NCI-H187 treated with DMSO at 0.1 percent for 48 hours (cell line): ENCODE data around the gene CCDC127.

ENCODE experiments used
- DNase-seq: peaks from one replicate; lab custom pipeline; 2025; lab: John Stamatoyannopoulos, UW

The CCDC127 gene

GRCh38 chr5:189486-189885, 28.5 kb downstream of the CCDC127 start:
- DNase-seq: no peak

GRCh38 chr5:188488-189481, 29.2 kb downstream of the CCDC127 start:
- no peak for DNase-seq

DNA sequence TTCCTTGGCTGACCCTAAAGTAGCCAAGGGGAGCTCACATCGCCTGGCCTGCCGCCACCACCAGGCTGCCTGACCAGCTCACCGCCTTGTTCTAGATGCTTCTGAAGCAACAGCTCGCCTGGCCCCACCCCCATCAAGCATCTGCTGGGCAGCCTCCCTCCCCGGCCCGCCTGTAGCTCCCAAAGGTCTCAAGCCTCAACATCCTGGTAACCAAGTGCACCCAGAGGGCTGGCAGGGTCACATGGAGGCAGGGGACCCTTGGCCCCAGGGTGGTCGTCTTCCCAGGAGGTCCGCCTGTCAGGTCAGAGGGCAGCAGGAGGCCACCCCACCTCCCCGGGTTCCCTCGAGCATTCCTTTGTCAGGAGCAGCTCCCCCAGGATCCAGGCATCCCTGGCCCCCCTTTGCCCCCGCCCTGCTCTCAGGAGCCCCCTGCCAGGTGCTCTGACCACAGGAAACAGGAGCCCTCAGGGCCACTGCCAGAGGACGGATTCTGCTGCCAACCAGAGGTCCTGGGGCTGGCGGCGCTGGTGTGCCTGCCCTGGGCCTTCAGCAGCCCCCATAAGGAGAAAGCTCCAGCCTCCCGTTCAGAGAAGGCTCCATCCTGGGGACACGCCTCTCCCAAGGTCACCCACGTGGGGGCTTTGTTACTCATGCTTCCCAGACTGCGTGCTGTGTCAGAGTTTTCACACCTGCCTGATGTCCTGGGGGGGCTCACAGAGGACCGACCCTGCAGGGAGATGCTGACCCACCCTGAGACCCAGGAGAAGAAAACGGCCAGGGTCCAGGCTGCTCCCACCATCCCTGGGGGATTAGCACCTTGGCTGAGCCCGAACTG, 30.1 kb downstream of the CCDC127 start:
- no peak for DNase-seq

DNA sequence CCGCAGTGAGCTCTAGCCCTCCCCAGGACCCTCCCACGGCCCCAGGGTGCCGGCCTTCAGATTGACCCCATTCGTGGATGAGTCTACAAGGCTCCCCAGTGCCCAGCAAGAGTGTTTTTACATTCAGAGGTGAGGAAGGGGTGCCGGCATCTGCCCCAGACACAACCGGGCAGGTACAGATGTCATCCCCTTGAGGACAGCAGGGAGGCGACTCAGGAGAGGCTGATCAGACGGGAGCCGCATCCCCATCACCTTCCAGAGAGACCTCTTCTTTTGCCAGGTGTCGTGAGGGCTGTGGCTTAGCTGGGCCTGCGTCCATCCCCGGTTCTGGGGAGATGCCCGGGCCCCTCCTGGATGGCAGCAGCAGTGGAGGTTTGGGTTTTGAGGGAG, 30.9 kb downstream of the CCDC127 start:
- no peak for DNase-seq

DNA sequence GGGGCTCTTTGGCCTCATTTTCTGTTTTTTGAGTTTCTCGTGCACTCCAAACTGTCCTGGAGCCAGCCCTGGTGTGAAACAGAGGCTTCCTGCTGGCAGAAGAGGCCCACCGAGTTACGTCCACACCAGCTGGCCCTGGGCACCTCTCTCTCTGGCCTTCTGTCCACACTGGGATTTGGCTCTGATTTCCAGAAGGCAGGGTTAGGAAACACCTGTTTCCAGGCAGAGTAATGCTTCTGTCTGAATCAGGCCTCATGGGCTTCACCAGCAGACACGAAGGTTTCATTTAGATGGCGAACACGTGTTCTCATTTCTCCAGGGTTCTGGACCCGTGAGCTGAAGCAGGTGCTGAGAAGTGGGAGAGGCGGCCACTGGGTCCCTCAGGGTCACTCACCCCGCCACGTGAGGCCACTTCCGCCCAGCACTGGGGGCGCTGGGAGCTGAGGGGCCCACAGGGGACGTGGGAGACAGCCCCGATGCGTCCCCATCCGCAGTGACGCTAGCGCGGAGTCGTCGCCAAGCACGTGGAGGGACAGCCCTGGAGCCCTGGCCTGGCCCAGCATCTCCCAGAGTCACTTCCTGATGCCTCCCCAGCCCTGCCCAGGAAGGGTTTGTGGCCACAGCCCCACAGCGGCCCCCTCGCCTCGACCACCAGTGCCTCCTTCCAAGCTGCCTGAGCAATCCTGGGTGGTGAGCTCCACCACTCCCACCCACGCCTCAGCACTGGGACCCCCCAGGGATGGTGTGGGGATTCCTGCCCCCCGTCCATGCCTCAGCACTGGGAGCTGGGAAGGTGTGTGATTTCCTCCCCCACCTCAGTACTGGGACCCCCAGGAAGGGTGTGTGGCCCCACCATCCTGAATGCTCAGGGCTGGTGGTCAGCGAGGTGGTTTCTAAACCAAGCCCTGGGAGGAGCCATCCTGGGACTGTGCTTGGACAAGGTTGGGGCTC, 31.6 kb downstream of the CCDC127 start:
- DNase-seq: no peak

DNA sequence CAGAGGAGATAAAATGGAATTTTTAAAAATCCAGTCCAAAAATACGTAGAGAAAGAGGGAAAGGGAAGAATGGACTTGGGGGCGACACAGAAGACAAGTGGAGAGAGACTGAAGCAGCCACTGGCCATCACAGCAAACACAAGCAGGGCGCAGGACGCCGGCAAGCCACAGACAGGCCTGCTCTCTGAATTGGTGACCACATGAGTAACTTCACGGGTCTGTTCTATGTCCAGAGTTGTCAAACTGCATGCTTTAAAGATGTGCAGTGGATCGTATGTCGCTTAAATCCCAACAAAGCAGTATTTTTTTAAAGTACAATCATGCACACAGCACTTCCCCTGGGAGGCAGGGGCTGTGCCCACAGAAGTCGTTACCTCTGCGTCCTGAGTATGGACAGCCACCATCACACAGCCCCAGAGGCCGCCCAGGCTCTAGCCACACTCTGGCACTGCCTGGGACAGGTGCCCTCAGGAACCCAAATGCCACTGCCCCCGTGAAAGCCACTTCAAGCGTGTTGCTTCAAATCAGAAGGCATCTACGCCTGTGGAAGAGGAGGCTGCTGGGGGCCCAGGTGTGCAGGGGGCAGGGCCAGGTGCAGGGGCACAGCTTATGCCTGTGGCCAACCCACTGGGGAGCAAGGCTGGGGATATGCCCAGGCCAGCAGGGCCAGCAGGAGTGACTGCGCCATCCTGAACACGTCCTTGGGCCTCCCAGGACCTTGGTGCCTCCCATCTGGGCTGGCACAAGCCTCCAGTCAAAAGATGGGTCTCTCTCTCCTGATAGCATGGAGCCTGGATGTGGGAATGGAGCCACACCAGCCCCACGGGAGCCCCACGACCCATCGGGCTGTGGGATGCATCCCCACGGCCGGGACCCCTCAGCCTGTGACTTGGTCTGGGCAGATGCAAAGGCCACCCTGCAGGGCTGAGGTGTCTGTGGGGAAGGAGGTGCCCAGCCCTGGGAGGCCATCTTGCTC, 32.6 kb downstream of the CCDC127 start:
- DNase-seq: no peak

- no peak for DNase-seq
Measured at GRCh38 chr5:184471-184870, 33.5 kb downstream of the CCDC127 start.

DNA sequence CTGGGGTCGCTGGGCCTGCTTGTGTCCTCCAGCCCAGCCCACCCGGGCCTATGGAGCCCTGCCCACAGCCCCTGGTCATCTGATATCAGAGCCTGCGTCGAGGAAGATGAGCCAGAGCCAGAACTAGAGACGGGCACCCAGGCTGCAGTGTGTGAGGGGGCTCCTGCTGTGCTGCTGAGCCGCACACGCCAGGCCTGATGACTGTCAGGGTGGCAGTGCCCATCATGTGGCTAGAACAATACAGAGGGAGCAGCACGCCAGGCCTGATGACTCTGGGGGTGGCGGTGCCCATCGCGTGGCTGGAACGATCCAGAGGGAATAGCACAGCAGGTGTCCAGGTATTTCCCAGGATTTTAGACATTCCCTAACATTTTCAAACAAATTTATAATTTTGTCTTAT, 35.8 kb downstream of the CCDC127 start:
- no peak for DNase-seq

GRCh38 chr5:181566-181965, 36.4 kb downstream of the CCDC127 start:
- no peak for DNase-seq

DNA sequence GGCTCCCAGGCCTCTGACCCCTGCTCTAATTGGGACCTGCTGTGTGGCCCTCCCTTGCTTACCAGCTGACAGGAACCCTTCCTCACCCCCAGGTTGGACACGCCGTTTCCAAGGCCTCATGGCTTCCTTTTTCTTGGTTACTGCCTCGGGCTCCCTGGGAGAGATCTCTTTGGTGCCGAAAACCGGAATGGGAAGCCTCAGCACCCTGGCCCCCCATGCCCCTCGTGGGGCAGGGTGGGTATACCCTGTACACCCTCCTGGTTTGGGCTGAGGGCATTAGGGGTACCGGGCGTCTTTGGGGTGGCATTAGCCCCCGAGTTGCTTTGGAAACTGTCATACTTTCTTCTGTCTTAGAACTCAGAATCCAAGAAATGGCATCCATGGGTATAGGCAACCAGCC, 36.8 kb downstream of the CCDC127 start:
- no peak for DNase-seq

DNA sequence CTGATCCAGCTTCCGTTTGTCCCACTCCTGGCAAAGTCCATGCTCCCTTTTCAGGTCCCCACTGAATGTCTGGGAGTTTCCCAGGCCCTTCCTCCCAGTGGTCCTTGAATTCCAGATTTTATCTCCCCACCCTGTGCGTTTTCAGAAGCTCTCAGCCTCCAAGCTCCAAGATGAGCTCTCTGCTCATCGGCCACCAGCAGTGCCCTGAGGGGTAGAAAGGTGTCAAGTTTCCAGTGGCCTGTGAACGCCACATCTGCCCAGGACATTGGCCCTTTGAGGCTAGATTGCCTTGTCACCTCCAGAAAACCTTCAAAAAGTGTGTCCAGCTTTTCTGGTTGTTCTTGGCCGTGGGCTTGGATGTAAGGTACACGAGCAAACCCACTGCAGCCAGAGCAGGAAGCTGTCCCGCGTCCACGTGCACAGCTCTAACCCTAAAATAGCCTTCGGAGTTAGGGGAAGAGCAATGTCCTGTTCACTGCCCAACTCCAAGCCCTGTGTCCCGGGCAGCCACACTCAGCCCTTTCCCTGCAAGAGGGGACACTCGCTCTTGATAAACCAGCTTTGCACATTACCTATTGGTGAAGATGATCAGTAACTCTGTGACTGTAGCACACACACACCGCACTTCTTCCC, 37.6 kb downstream of the CCDC127 start:
- DNase-seq: no peak

DNA sequence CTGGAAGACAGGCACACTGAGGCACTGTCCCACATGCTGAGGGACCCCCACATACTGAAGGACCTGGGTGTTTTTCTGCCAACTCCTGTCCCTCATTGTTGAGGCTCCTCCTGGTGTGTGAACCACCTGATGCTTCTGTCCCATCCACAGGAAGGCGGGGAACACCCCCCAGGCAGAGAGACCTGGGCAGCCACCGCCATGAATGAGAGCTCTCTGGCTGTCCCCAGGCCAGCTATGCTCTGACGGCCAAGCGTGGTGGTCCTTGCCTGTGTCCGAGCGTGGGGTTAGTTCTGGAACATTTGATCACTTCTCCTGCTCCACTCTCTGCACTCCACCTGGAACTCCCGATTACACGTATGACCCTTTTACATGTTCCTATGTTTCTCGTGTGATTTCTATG, 38.6 kb downstream of the CCDC127 start:
- DNase-seq: no peak

DNA sequence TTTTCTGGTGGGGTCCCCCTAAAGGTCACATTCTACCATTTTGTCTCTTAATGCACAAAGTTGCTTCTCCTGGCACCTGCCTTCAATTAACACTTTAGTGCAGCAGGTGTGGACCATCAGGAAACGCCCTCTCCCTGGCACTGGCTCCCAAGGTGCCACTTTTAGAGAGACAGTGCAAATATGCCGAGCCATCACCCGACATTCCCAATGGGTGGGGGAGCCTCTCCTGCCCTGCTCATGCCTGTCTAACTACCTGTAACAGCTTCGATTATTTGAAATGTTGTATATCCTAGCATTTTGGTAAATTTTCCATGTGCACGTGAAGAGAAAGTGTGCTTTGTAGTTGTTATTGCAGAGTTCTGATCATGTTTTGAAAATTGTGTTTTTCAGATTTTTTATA, 39.8 kb downstream of the CCDC127 start:
- no peak for DNase-seq

DNA sequence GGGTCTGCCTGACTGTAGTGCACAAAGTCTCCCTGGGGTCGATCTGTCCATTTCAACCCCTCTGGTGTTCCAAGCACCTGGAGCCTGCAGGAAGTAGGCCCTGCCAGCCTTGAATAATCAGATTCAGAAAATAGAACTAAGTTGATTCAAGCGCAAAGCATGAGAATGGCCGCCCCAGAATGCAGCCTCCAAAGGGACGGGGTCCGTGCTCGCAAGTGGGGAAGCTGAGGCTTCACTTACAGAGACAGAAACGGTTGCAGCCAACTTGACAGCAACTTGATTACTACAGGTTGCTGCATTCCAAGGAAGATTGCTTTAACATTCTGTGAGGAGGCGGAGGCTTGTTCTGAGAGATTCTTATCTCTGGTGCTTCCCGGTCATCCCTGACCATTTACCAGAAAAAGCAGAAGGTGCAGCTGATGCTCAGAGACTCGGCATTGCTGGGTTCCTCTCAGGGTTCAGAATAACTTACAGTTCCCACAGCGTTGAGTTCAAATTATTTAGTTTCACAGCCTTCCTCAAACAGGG, 41.6 kb downstream of the CCDC127 start:
- DNase-seq: no peak

- DNase-seq: no peak
Measured at GRCh38 chr5:174876-175465, 43.0 kb downstream of the CCDC127 start.

DNA sequence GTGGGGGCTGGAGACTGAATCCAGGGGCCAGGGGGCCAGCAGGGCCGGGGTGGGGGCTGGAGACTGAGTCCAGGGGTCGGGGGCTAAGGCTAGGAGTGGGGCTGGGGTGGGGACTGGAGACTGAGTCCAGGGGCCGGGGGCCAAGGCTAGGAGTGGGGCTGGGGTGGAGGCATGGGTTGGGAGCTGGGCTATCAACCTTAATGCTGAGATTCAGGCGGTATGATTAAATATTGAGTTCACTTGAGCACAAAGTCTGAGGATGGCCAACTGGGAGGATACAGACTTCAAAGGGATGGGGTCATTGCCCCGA, 43.7 kb downstream of the CCDC127 start:
- no peak for DNase-seq

DNA sequence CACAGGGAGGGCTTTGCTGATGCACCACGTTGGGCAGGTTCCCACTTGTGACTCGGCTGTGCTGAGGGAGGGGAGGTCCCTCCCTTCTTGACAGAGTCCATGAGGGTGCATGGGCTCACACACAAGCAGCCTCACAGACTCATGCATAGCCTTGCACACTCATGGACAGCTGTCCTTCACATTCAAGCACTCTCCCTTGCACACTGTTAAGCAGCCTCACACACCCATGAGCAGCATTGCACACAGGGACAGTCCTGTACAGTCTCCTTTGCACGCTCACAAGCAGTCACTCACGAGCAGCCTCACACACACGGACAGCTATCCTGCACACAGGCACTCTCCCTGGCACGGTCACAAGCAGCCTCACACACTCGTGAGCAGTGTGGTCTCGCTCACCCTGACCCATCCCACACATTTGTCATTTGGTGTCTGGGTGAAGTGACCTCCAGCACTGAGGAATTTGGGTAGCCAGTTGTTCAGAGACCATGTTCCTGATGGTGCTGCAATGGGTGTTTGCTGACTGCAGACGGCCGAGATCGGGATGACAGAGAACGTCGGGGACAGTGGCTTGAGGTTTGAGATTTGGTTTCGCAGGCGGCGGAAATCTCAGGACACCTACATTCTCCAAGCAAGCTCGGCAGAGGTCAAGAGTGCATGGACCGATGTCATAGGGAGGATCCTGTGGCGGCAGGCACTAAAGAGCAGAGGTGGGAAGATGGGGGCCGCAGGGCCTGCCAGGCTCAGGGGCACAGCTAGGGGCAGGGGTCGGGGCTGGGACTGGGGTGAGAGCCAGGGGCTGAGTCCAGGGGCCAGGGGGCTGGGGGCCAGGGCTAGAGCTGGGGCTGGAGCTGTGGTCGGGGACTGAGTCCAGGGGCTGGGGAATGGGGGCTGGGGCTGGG, 44.3 kb downstream of the CCDC127 start:
- no peak for DNase-seq

- no peak for DNase-seq
Measured at GRCh38 chr5:172841-173251, 45.1 kb downstream of the CCDC127 start.

DNA sequence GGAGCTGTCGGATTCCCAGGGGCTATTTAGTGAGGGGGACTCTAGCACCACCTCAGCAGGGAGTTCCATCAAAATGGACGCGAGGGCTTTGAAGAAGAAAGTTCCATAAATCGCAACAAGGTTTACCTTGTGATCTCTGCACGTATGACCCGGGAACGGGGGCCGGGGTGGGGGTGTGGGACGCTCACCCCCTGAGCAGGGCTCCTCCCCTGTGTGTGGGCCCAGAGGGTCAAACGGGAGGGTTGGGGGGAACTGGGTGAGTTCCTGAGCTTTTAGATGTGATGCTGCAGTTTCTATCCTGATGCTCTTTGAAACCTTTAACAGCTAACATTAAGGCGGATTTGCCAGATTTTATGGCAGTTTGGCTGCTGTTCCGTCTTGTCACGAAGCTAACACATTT, 45.5 kb downstream of the CCDC127 start:
- no peak for DNase-seq
